Neural cell (in vitro differentiated cells): Measurements from ENCODE around the gene CDC37L1. TPM values are rescaled to one million over a fixed set of nuclear protein-coding genes. Genes with fewer than 3 reads are reported as not detected.

Experiments
- H2AFZ ChIP-seq: fragments of 200-600, 300-800 bp; sonication (generic), shearing (Covaris generic); 2 replicates; pipeline ENCODE4 v1.6.0; 2014; ENCODE audit warnings: low read depth, mild to moderate bottlenecking, antibody characterized with exemption, low read length, moderate library complexity
- H3F3A ChIP-seq: fragments of 200-600 bp; shearing (Covaris generic); 2 replicates; pipeline ENCODE4 v1.6.1; 2016; ENCODE audit warnings: mild to moderate bottlenecking, moderate library complexity, mixed read lengths, antibody characterized with exemption, low read length; ENCODE audit not compliant: insufficient read depth, poor library complexity, severe bottlenecking
- H3K27ac ChIP-seq: fragments of 200-600, 300-800 bp; sonication (generic), shearing (Covaris generic); 2 replicates; pipeline ENCODE4 v1.5.1; 2014; ENCODE audit warnings: mild to moderate bottlenecking, low read length, moderate library complexity
- H3K27me3 ChIP-seq: fragments of 300-800, 200-600 bp; sonication (generic), shearing (Covaris generic); 2 replicates; pipeline ENCODE4 v1.6.0; 2014; ENCODE audit warnings: mild to moderate bottlenecking, low read depth, low read length, moderate library complexity; ENCODE audit not compliant: insufficient read depth
- H3K36me3 ChIP-seq: fragments of 300-800, 200-600 bp; sonication (generic), shearing (Covaris generic); 2 replicates; pipeline ENCODE4 v1.5.1; 2014; ENCODE audit warnings: mild to moderate bottlenecking, antibody characterized with exemption, low read length, moderate library complexity; ENCODE audit not compliant: insufficient read depth
- H3K4me2 ChIP-seq: fragments of 300-800, 200-600 bp; sonication (generic), shearing (Covaris generic); 2 replicates; pipeline ENCODE4 v1.6.0; 2014; ENCODE audit warnings: mild to moderate bottlenecking, low read length
- H3K4me3 ChIP-seq: fragments of 300-800, 200-600 bp; sonication (generic), shearing (Covaris generic); 2 replicates; pipeline ENCODE4 v1.5.1; 2014; ENCODE audit warnings: mild to moderate bottlenecking, low read length, moderate library complexity
- H3K79me2 ChIP-seq: fragments of 200-600 bp; shearing (Covaris generic); replicated peaks from 2 replicates; pipeline ENCODE4 v1.6.0; 2014; ENCODE audit warnings: mild to moderate bottlenecking, low read length, moderate library complexity; ENCODE audit not compliant: insufficient read depth
- H3K9ac ChIP-seq: fragments of 300-800, 200-600 bp; sonication (generic), shearing (Covaris generic); 2 replicates; pipeline ENCODE4 v1.6.1; 2016; ENCODE audit warnings: mild to moderate bottlenecking, low read length, mixed read lengths
- H3K9me2 ChIP-seq: fragments of 200-600 bp; shearing (Covaris generic); 2 replicates; pipeline ENCODE4 v1.6.1; 2016; ENCODE audit warnings: mild to moderate bottlenecking, low read length, mixed read lengths; ENCODE audit not compliant: insufficient read depth
- H3K9me3 ChIP-seq: fragments of 200-600, 300-800 bp; sonication (generic), shearing (Covaris generic); 2 replicates; pipeline ENCODE4 v1.6.1; 2016; ENCODE audit warnings: mild to moderate bottlenecking, mixed run types, low read length, moderate library complexity, mixed read lengths
- H4K20me1 ChIP-seq: fragments of 200-600 bp; shearing (Covaris generic); 2 replicates; pipeline ENCODE4 v1.6.1; 2016; ENCODE audit warnings: mild to moderate bottlenecking, mixed run types; ENCODE audit not compliant: insufficient read depth
- CTCF ChIP-seq: fragments of 450-650 bp; IDR thresholded peaks from 2 replicates; pipeline ENCODE4 v1.5.1; 2014; ENCODE audit warnings: antibody characterized with exemption, mild to moderate bottlenecking, moderate library complexity; ENCODE audit not compliant: poor library complexity, severe bottlenecking
- EP300 ChIP-seq: fragments of 450-650 bp; conservative IDR thresholded peaks from 2 replicates; pipeline ENCODE4 v1.6.1; 2014; ENCODE audit warnings: antibody characterized with exemption, mild to moderate bottlenecking, moderate library complexity; ENCODE audit not compliant: poor library complexity, severe bottlenecking
- EZH2 ChIP-seq: fragments of 200-600, 300-800 bp; shearing (Covaris generic), sonication (generic); IDR thresholded peaks from 2 replicates; pipeline ENCODE4 v1.6.1; 2014; ENCODE audit warnings: antibody characterized with exemption, low read length, borderline replicate concordance, mild to moderate bottlenecking; ENCODE audit not compliant: insufficient read depth, poor library complexity, severe bottlenecking
- MXI1 ChIP-seq: fragments of 450-650 bp; conservative IDR thresholded peaks from 2 replicates; pipeline ENCODE4 v1.6.1; 2014; ENCODE audit warnings: antibody characterized with exemption, mild to moderate bottlenecking; ENCODE audit not compliant: poor library complexity, severe bottlenecking
- POLR2AphosphoS5 ChIP-seq: IDR thresholded peaks from 2 replicates; pipeline ENCODE4 v1.6.1; 2012
- RAD21 ChIP-seq: fragments of 450-650 bp; conservative IDR thresholded peaks from 2 replicates; pipeline ENCODE4 v1.6.1; 2014; ENCODE audit warnings: antibody characterized with exemption, mild to moderate bottlenecking, moderate library complexity
- REST ChIP-seq: IDR thresholded peaks from 2 replicates; pipeline ENCODE4 v1.6.1; 2012; ENCODE audit warnings: borderline replicate concordance
- SMC3 ChIP-seq: fragments of 450-650 bp; conservative IDR thresholded peaks from 2 replicates; pipeline ENCODE4 v1.6.1; 2014; ENCODE audit warnings: antibody characterized with exemption, mild to moderate bottlenecking, moderate library complexity; ENCODE audit not compliant: poor library complexity
- TAF1 ChIP-seq: IDR thresholded peaks from 2 replicates; pipeline ENCODE4 v1.6.1; 2012; ENCODE audit warnings: low read depth
- polyA plus RNA-seq: library from polyadenylated mRNA; depleted of rRNA; stranded (reverse); fragments of >200 nt; gene quantifications from 2 replicates; pipeline ENCODE4 v1.2.3, GENCODE V29; 2014

Gene CDC37L1
- polyA plus RNA-seq, 1 donor from 2014 or later = 34.7 TPM

DNA sequence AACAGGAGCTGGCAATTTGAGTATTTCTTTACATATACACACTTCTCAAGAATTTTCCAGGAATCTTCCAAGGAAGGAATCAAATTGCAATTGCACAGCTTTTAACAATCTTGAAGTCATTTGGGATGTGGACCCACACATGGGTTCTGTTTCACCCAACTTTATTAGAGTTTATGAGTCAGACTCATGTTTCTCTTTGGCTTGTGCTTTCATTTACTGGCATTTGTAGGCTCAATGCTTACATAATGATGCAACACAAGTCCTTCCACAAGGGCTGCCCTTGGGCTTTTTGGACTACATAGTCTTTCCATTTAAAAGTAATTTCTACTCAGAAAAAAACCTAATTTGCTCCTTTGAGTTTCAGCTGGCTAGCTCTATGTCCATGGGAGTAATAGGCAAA, 4.6 kb upstream of the CDC37L1 start:
- no peaks in the 10 kb centered on the region for H3F3A ChIP-seq
- H3K4me3 ChIP-seq = no peak overlapping the region
- no peaks in the 10 kb centered on the region for H3K9me2 ChIP-seq
- no peaks in the 10 kb centered on the region for H4K20me1 ChIP-seq
- H3K27me3 ChIP-seq = no peaks in the 10 kb centered on the region
- no peak overlapping the region for H3K4me2 ChIP-seq
- no peak overlapping the region for H3K27ac ChIP-seq
- TF ChIP-seq MXI1 (no peak), RAD21 (no peak), EP300 (no peak), TAF1 (no peak), SMC3 (no peak), EZH2 (no peak), POLR2AphosphoS5 (no peak), CTCF (no peak), REST (no peak)
- no peaks in the 10 kb centered on the region for H3K9me3 ChIP-seq
- no peak overlapping the region for H2AFZ ChIP-seq
- no peaks in the 10 kb centered on the region for H3K79me2 ChIP-seq
- no peak overlapping the region for H3K9ac ChIP-seq
- no peaks in the 10 kb centered on the region for H3K36me3 ChIP-seq

GRCh38 chr9:4677392-4677791, 2.0 kb upstream of the CDC37L1 start:
- peak overlapping the region; percentile 86 for H2AFZ ChIP-seq
- no peaks in the 10 kb centered on the region for H3K9me3 ChIP-seq
- peak overlapping the region; percentile 98 for H3K27ac ChIP-seq
- H3K36me3 ChIP-seq = no peaks in the 10 kb centered on the region
- TF ChIP-seq EZH2 = no peak
- TF ChIP-seq RAD21 = no peak
- TF ChIP-seq TAF1 = no peak
- no peak for TF ChIP-seq REST
- TF ChIP-seq MXI1 = no peak
- no peak for TF ChIP-seq POLR2AphosphoS5
- no peak for TF ChIP-seq EP300
- no peak for TF ChIP-seq SMC3
- no peak for TF ChIP-seq CTCF
- no peak overlapping the region for H3K9ac ChIP-seq
- H3K4me2 ChIP-seq = no peak overlapping the region
- H3K9me2 ChIP-seq = no peaks in the 10 kb centered on the region
- no peaks in the 10 kb centered on the region for H3K27me3 ChIP-seq
- no peaks in the 10 kb centered on the region for H4K20me1 ChIP-seq
- H3K4me3 ChIP-seq = no peak overlapping the region
- no peaks in the 10 kb centered on the region for H3F3A ChIP-seq
- H3K79me2 ChIP-seq = peaks cover 16% of the 10 kb centered on the region
